NCI-H2081 treated with DMSO at 0.1 percent for 48 hours (cell line): ENCODE data around the gene ACTR2.

ENCODE experiments used
- DNase-seq: peaks from one replicate; lab custom pipeline; 2025; lab: John Stamatoyannopoulos, UW

The ACTR2 gene

DNA sequence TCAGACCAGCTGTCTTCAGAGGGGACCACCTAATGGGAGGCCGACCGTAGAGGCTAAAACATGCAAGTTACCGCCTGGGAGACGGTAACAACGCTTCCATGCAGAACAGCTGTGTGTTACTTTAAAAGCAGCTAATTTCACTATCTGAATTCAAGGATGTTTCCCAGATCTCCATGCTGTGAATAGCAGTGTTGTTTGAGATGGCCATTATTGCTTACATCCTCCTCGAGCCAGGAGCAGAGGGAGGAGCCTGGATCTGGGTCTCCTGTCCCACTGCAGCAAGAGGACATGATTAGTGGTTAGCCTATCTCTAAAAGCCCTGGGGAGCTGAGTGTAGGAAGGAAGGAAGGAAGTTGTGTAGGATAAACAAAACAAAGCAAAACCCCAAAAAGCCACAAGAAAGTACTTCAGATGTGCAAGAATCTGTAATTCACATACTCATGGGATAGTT, 50.9 kb downstream of the ACTR2 start:
- no peak for DNase-seq

DNA sequence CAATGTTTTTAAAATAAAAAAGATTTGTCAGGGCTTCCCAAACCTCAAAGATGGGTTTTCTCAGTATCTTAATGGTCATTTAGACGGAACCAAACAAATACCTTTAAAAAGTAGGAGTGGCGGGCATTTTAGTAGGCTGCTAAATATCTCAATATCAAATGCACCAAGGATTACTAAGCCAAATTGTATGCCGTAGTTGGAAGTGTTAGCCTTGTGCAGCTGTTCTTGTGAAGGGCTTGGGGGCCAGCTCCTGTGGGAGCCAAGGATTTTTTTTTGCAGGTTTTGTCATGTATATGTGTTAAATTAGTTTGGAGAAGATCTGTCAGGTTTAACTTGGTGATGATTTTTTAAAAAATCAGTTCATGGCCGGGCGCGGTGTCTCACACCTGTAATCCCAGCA, 52.1 kb downstream of the ACTR2 start:
- no peak for DNase-seq

DNA sequence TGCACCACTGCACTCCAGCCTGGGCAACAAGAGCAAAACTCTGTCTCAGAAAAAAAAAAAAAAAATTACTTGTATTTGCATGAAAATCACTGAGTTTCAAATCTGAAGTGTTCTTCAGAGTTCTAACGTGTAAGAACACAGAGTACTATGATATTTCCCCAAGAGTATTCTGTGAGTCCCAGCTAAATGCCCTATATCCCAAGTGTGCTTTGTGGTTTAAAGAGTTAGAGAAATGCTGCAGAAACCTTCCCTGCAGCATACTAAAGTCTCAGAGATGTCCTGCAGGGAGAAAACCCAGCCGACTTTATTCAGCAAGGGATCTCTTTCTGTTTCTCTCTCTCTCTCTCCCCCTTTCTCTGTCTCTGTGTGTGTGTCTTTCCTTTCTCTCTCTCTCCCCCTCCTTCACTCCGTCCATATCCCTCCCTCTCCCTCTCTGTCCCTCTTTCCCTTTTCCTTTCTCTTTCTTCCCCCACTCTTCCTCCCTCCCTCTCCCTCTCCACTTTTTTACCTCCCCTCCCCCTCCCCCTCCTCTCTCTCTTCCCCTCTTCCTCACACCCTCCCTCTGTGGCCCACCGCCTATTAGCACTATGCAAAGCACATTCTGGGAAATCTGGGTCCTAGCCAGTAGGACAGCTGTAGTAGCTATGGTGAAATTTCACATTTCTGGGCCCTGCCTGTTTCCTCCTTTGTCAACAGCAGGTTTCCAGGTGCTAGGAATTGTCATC, 54.2 kb downstream of the ACTR2 start:
- no peak for DNase-seq

GRCh38 chr2:65282477-65283053, 54.9 kb downstream of the ACTR2 start:
- no peak for DNase-seq

- DNase-seq: no peak
These were observed 59.7 kb downstream of the ACTR2 start for GRCh38 chr2:65287364-65287763.

- no peak for DNase-seq
These were observed 63.8 kb downstream of the ACTR2 start for GRCh38 chr2:65291216-65292105.

- no peak for DNase-seq
These were observed 64.4 kb downstream of the ACTR2 start for GRCh38 chr2:65292106-65292400.

DNA sequence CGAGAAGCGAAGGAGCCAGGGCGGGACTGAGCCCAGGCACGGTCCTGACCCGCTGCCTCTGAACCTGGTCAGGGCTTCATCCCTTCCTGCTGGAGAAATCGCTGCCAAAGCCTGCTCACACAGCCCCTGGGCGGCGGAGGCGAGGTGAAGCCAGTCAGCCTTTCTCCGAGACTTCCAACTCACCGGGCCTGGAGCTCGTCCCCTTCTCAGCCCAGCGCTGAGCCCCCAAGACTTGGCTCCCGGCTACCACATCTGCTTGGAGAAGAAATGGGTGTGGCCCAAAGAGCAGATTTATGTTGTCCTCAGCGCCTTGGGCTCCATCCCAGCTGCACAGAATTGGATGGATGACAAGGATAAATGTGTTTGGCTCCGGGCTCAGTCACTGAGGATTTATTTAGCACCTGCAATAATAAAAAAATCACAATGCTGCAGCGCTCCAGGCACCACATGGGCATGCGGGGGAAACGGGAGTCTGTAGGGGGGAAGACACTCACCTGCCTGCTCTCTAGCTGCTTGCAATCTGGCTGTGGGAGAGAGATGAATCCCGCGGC, 64.9 kb downstream of the ACTR2 start:
- DNase-seq: no peak

DNA sequence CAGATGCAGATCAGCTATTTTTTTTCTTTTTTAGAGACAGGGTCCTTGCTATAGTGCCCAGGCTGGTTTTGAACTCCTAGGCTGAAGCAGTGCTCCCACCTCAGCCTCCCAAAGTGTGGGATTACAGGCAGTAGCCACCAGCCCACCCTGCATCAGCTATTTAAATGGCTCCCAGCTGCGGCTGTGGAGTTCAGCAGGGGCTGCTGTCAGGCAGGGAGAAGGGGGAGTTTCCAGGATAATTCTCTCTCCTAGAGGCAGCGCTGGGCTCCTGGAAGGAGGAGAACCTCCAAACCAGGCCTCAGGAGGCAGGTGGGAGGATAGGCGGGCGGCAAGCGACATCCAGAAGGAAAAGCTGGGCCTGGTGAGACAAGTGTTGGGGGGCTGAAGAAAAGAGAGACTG, 65.7 kb downstream of the ACTR2 start:
- DNase-seq: no peak

- no peak for DNase-seq
These were observed 66.5 kb downstream of the ACTR2 start for GRCh38 chr2:65294136-65294535.

GRCh38 chr2:65294701-65295100, 67.1 kb downstream of the ACTR2 start:
- no peak for DNase-seq

- no peak for DNase-seq
These were observed 69.3 kb downstream of the ACTR2 start for GRCh38 chr2:65296971-65297370.

- DNase-seq: no peak
These were observed 69.9 kb downstream of the ACTR2 start for GRCh38 chr2:65297544-65297943.

DNA sequence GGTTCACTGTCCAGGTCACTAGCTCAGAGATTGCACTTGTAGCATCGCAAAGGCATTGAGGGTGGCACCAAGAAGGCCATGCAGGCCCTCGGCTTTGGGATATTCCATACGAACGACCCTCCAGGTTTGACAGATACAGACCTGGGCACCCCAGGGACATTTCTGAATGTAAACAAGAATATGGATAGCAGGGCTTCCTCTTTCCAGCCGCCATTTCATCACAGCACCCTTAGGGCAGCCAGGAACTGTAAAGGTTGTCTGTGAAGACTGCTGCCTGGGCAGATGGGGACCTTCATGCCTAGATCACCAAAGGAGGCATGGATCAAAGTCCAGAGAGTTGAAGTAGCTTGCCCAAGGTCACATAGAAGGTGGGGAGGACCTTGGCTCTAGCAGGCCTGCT, 70.5 kb downstream of the ACTR2 start:
- no peak for DNase-seq

DNA sequence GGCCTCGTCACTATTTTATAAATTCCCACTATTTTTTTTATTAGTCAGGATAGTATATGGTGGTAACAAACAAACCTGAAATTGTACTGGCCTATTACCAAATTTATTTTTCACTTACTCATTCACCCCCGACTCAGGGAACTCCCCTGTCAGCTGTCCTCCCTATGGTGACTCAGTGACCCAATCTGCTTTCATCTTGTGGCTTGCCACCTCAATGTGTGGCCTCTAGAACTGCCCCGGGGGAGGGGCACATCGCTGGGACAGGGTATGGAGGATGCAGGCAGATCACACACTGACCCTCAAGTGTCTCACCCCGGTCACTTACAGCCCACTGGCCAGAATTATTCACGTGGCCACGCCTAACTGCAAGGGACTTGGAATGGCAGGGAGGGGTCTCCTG, 71.6 kb downstream of the ACTR2 start:
- no peak for DNase-seq

GRCh38 chr2:65300134-65300760, 72.6 kb downstream of the ACTR2 start:
- DNase-seq: no peak

DNA sequence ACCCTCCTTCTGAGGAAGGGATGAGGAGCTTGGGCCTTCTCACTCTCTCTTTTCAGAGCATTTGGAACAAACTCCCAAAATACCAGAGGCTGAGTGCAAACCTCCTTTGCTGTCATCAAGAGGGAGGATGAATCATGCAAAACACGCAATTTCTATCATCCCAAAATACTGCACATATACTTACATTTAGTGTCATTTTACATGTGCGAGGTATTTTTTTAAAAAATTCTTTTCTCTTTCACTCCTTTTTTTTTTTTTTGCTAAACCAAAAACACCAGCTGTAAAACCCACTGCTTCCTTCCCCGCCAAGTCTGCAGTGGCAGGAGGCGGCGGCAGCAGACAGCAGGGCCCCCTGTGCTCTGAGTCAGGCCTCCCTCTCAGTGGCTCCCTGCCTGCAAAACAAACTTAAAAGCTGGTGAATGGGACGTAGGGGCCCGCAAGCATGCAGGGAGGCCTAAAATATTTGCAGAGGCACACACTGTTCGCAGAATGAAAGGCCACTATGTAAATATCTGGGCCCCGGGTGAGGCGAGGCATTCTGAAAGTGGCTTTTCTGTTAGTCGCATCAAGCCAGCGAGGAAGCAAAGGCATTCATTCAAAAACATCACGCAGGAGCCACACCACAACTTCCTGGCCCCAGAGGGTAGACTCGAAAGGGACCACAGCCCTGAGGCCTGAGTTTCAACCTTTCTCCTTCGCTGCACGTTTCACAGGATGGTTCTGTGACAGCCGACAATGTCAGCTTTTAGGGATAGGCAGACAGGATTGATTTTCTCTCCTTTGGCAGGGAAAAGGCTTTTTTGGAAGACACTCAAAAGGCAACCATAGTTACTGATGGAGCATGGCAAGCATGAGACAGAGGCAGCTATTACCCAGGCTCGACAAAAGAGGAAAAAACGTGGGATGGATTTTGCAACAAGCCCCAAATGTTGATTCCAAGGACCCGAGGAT, 73.4 kb downstream of the ACTR2 start:
- peak; percentile 16 for DNase-seq

DNA sequence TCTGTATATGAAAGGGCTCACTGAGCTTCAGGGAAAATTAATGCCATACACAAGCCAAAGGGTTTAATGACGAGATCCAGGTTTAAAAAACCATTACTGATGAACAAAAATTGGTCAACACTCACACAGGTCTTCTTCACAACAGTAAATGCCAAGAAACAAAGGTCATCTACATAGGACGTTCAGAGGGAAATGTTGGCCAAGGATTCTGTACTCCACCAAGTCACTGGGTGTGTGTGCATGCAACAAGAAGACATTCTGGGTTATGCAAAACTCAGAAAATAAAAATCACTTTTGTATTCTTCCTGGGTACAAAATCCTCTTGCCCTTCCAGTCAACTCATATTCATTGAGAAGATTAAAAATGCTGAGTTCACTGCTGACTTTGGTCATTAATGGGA, 78.3 kb downstream of the ACTR2 start:
- no peak for DNase-seq

DNA sequence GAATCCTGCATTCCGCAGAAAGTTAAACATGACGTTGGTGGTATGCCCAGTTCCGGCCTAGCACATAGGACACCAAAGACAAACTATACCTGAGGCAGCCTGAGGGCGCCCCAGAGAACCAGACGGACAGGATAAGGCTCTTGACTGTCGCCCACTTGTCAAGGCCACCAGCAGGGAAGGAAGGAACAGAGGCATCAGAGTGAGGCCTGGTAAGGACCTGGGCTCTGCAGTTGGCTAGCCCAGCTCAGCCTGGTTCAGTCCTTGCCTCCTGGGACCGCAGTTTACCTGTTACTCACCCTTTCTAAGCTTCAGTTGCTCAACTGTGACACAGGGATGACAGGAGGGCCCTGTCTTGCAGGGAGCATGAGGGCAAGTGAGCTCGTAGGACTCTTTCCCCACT, 82.1 kb downstream of the ACTR2 start:
- no peak for DNase-seq

GRCh38 chr2:65311049-65311448, 83.4 kb downstream of the ACTR2 start:
- DNase-seq: no peak

GRCh38 chr2:65311596-65311995, 84.0 kb downstream of the ACTR2 start:
- DNase-seq: no peak
